ENCODE measurements around the gene NEUROD2. TPM values are rescaled to one million over a fixed set of nuclear protein-coding genes. Genes with fewer than 3 reads are reported as not detected.

Gene NEUROD2
- total RNA-seq, 1 experiment from 2014 or later, result not detected

DNA sequence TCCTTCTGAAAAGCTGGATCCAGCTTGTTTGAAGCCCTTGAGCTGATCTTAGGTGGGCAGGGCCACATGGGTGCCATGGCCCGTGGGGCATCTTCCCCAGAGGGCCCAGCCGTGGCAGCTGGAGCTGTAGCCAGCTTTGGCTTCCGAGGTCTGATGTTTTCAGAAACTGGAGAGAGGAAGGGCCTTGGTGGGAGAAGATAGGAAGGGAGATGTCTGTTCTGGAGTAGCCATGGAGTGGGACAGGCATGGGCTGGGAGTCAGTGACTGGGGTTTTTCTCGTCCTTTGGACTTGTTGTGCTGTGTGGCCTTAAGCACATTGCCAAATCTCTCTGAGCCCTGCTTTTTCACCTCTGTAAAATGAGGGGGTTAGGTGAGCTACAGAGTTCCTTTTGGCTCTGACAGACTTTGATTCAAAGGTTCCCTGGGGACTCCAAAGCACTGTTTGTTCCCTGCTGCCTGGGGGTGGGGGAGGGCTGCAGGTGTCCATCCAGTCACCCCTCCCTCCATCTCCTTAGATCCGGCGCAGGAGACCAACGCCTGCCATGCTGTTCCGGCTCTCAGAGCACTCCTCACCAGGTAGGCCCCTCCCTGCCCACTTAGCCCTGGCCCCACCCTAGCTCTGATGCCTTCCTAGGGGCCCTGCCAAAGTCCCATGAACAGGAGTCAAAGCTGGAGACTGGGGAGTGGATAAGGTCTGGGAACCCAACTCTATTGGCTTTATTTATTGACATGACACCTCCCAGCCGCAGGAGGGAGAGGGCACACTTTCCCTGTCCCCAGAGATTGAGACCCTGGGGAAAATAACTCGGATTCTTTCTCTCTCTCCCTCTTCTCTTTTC, 21.2 kb upstream of the NEUROD2 start:
- CTCF ChIA-PET, result interaction anchor here (0.6 to 2.2 kb wide), 7 partner anchors 8 to 1303 kb away, joined by 3 to 13 read pairs (median 3); no protein-coding TSS in a partner anchor
- intact Hi-C loops (cut with micrococcal nuclease), result no loop called here
- DNase-seq (ENCODE audit: unreplicated experiment), result no peak

DNA sequence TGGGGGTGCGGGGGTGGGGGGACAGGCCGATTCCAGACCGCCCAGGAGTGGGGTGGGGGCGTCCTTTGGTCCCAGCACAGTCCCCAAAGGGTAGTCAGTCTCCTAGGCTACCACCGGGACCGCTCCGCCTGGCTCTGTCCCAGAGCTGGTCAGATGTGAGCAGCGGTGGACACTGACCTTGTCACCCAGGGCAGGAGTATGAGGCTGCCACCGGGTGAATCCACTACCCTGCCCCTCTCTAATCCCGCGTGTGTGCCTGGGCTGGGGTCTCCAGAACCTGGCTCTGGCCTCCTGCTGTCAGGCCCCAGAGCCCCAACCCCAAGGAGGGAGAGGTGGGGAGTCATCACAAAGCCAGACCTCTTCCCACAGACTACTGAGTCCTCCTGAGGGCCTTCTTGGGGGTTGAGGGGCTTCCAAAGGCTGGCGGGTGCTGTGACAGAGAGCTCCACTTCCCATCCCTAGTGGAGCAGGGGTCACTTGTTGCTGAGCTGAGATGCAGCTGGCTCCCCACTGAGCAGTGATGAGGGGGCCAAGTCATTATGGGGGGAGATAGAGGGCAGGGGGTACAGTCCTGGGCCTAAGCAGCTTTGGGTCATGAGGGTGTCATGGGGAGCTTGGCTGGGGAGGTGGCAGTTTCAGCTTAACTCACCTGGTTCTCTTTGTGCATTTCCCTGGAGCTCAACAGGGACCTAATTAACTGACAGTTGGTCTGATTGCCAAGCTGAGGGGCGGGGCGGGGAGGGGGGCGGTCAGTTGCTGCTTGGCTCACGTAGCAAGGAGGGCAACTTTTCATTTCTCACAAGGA, 20.2 kb upstream of the NEUROD2 start:
- POLR2A ChIA-PET, result interaction anchor here (0.6 to 1.1 kb wide), 3 partner anchors 10 to 112 kb away, joined by 3 to 4 read pairs (median 3); no protein-coding TSS in a partner anchor
- H3K36me3 Mint-ChIP-seq (ENCODE audit: insufficient read depth, unreplicated experiment), result no peaks in the 10 kb centered on the region
- peaks cover 3% of the 10 kb centered on the region for H3K4me1 Mint-ChIP-seq (ENCODE audit: insufficient read depth, unreplicated experiment)
- peaks cover 37% of the 10 kb centered on the region for H3K27me3 Mint-ChIP-seq (ENCODE audit: insufficient read depth, unreplicated experiment)
- CTCF ChIA-PET, result interaction anchor here (0.6 to 2.2 kb wide), 6 partner anchors 8 to 130 kb away, joined by 3 to 13 read pairs (median 3); no protein-coding TSS in a partner anchor
- no TSS peak for BruUV-seq (replicated peaks)
- H3K27ac Mint-ChIP-seq (ENCODE audit: low read depth, unreplicated experiment), result no peak overlapping the region
- TF ChIP-seq, protein P1, sequence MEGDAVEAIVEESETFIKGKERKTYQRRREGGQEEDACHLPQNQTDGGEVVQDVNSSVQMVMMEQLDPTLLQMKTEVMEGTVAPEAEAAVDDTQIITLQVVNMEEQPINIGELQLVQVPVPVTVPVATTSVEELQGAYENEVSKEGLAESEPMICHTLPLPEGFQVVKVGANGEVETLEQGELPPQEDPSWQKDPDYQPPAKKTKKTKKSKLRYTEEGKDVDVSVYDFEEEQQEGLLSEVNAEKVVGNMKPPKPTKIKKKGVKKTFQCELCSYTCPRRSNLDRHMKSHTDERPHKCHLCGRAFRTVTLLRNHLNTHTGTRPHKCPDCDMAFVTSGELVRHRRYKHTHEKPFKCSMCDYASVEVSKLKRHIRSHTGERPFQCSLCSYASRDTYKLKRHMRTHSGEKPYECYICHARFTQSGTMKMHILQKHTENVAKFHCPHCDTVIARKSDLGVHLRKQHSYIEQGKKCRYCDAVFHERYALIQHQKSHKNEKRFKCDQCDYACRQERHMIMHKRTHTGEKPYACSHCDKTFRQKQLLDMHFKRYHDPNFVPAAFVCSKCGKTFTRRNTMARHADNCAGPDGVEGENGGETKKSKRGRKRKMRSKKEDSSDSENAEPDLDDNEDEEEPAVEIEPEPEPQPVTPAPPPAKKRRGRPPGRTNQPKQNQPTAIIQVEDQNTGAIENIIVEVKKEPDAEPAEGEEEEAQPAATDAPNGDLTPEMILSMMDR (IDR thresholded peaks at IDR 0.05; ENCODE audit: unreplicated experiment), result no peak
- no peak overlapping the region for H3K4me3 Mint-ChIP-seq (ENCODE audit: unreplicated experiment)
- H3K9me3 Mint-ChIP-seq (ENCODE audit: unreplicated experiment), result no peaks in the 10 kb centered on the region
- DNase-seq (ENCODE audit: unreplicated experiment), result no peak
- intact Hi-C loops (cut with micrococcal nuclease), result no loop called here

More for the DNA sequence above, 21.2 kb upstream of the NEUROD2 start:
- Mint-ChIP-seq H3K4me3 (ENCODE audit: unreplicated experiment) (no peak overlapping the region), H3K4me1 (ENCODE audit: insufficient read depth, unreplicated experiment) (peaks cover 3% of the 10 kb centered on the region), H3K27ac (ENCODE audit: low read depth, unreplicated experiment) (no peak overlapping the region), H3K36me3 (ENCODE audit: insufficient read depth, unreplicated experiment) (no peaks in the 10 kb centered on the region), H3K9me3 (ENCODE audit: unreplicated experiment) (no peaks in the 10 kb centered on the region), H3K27me3 (ENCODE audit: insufficient read depth, unreplicated experiment) (peaks cover 37% of the 10 kb centered on the region)
- BruUV-seq (replicated peaks), result no TSS peak
- POLR2A ChIA-PET, result interaction anchor here (0.6 to 0.7 kb wide), 2 partner anchors 91 to 507 kb away, joined by 3 read pairs; no protein-coding TSS in a partner anchor
- TF ChIP-seq, protein P1 (IDR thresholded peaks at IDR 0.05; ENCODE audit: unreplicated experiment), result no peak

DNA sequence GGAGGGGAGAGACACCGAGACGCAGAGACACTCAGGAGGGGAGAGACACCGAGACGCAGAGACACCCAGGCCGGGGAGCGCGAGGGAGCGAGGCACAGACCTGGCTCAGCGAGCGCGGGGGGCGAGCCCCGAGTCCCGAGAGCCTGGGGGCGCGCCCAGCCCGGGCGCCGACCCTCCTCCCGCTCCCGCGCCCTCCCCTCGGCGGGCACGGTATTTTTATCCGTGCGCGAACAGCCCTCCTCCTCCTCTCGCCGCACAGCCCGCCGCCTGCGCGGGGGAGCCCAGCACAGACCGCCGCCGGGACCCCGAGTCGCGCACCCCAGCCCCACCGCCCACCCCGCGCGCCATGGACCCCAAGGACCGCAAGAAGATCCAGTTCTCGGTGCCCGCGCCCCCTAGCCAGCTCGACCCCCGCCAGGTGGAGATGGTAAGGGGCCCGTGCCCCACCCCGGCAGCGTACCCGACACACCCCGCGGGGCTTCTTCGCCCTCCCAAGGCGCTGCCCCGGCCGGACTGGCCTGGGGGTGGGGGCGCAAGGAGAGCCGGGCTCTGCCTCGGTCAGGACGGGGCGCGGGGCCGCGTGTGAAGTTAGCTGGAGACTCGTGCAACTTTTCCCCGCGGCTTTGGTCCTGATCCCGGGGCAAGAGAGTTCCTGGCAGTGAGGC, 19.5 kb upstream of the NEUROD2 start:
- no peak overlapping the region for H3K27ac Mint-ChIP-seq (ENCODE audit: low read depth, unreplicated experiment)

More for the DNA sequence above, 19.5 kb upstream of the NEUROD2 start:
- H3K4me1 Mint-ChIP-seq (ENCODE audit: insufficient read depth, unreplicated experiment), result peaks cover 3% of the 10 kb centered on the region
- intact Hi-C loops (cut with micrococcal nuclease), result no loop called here
- no TSS peak for BruUV-seq (replicated peaks)
- DNase-seq (ENCODE audit: unreplicated experiment), result no peak
- H3K9me3 Mint-ChIP-seq (ENCODE audit: unreplicated experiment), result no peaks in the 10 kb centered on the region
- H3K27me3 Mint-ChIP-seq (ENCODE audit: insufficient read depth, unreplicated experiment), result peaks cover 35% of the 10 kb centered on the region
- POLR2A ChIA-PET, result interaction anchor here (1.1 kb wide), 1 partner anchor 112 kb away, joined by 4 read pairs; no protein-coding TSS in a partner anchor
- CTCF ChIA-PET, result interaction anchor here (0.8 kb wide), 1 partner anchor 51 kb away, joined by 3 read pairs; no protein-coding TSS in a partner anchor
- H3K36me3 Mint-ChIP-seq (ENCODE audit: insufficient read depth, unreplicated experiment), result no peaks in the 10 kb centered on the region
- no peak overlapping the region for H3K4me3 Mint-ChIP-seq (ENCODE audit: unreplicated experiment)
- TF ChIP-seq, protein P1 (IDR thresholded peaks at IDR 0.05; ENCODE audit: unreplicated experiment), result no peak

Data from MCF 10A (cell line).